Vagina (tissue), 2 donors: Measurements from ENCODE around the gene DMRTC2. TPM values are rescaled to one million over a fixed set of nuclear protein-coding genes. Genes with fewer than 3 reads are reported as not detected.

Experiments
- DNase-seq, 2 donors: peaks; one replicate each; pipeline ENCODE4 v3.0.0-alpha.2; 2017; ENCODE audit errors: extremely low spot score in 2 of 2
- H3K27ac ChIP-seq: fragments of 200-600 bp; sonication (generic); one replicate; pipeline ENCODE4 v1.5.1; 2019
- H3K27me3 ChIP-seq: fragments of 200-600 bp; sonication (generic); one replicate; pipeline ENCODE4 v1.5.1; 2019
- H3K36me3 ChIP-seq, 2 donors: fragments of 200-600 bp; sonication (generic); one replicate each; pipeline ENCODE4 v1.5.1; 2017 to 2019
- H3K4me1 ChIP-seq: fragments of 200-600 bp; sonication (generic); one replicate; pipeline ENCODE4 v1.5.1; 2019
- H3K4me3 ChIP-seq, 2 donors: fragments of 200-600 bp; sonication (generic); 1 replicate in 1 of 2; 2 replicates in 1 of 2; pipeline ENCODE4 v1.5.1; 2016 to 2019
- H3K9me3 ChIP-seq: fragments of 200-600 bp; sonication (generic); one replicate; pipeline ENCODE4 v1.5.1; 2019
- POLR2A ChIP-seq, 2 donors: fragments of 450-650 bp; IDR thresholded peaks; one replicate each; pipeline ENCODE4 v1.6.1; 2017; ENCODE audit warnings: antibody characterized with exemption in 2 of 2, mild to moderate bottlenecking in 2 of 2, moderate library complexity in 2 of 2
- POLR2AphosphoS5 ChIP-seq, 2 donors: sonication (generic); formaldehyde crosslinking; IDR thresholded peaks; one replicate each; pipeline ENCODE4 v1.9.0; 2017; ENCODE audit warnings: antibody characterized with exemption in 2 of 2, mild to moderate bottlenecking in 2 of 2, low read depth in 1 of 2; ENCODE audit not compliant: insufficient read depth in 1 of 2
- intact Hi-C: fragments of 100-400 bp; cut with DNase I; formaldehyde crosslinking; loops from one replicate; pipeline ENCODE4 v1.15.1; 2023
- total RNA-seq: library from RNA; depleted of rRNA; stranded (reverse); fragments of >200 nt; gene quantifications from one replicate; pipeline ENCODE4 v1.2.3, GENCODE V29; 2016
- TF ChIP-seq, protein P1 (sequence below), 3 experiments: fragments of 450-650 bp in 2 of 3; fragments of 200-600 bp in 1 of 3; sonication (generic) in 1 of 3; IDR thresholded peaks; one replicate each; pipeline ENCODE4 v1.5.1; 2017 to 2019; ENCODE audit warnings: antibody characterized with exemption in 3 of 3, mild to moderate bottlenecking in 2 of 3, moderate library complexity in 2 of 3

The DMRTC2 gene
- total RNA-seq, 1 donor from 2014 or later: not detected

DNA sequence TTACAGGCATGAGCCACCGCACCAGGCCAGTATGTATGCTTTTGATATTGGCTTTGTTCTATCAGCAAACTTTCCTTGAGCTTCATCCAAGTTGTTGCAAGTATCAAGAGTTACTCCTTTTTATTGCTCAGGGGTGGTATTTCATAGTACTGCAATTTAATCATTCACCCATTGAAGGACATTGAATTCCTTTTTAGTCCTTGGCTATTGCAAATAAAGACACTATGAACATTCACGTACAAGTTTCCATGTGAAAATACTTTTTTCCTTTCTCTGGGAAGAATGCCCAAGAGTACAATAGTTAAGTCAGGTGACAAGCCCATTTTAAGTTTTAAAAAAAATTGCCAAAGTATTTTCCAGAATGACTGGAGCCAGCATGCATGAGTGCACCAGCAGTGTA, 28.1 kb upstream of the DMRTC2 start:
- H3K9me3 ChIP-seq: no peaks in the 10 kb centered on the region
- H3K36me3 ChIP-seq: no peaks in the 10 kb centered on the region
- DNase-seq: no peak
- no peaks in the 10 kb centered on the region for H3K27me3 ChIP-seq
- H3K27ac ChIP-seq: no peak overlapping the region
- no peak overlapping the region for H3K4me3 ChIP-seq
- H3K4me1 ChIP-seq: no peaks in the 10 kb centered on the region
- intact Hi-C loops: no loop called here
- TF ChIP-seq, protein P1, sequence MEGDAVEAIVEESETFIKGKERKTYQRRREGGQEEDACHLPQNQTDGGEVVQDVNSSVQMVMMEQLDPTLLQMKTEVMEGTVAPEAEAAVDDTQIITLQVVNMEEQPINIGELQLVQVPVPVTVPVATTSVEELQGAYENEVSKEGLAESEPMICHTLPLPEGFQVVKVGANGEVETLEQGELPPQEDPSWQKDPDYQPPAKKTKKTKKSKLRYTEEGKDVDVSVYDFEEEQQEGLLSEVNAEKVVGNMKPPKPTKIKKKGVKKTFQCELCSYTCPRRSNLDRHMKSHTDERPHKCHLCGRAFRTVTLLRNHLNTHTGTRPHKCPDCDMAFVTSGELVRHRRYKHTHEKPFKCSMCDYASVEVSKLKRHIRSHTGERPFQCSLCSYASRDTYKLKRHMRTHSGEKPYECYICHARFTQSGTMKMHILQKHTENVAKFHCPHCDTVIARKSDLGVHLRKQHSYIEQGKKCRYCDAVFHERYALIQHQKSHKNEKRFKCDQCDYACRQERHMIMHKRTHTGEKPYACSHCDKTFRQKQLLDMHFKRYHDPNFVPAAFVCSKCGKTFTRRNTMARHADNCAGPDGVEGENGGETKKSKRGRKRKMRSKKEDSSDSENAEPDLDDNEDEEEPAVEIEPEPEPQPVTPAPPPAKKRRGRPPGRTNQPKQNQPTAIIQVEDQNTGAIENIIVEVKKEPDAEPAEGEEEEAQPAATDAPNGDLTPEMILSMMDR (IDR thresholded peaks at IDR 0.05): no peak
- TF ChIP-seq POLR2AphosphoS5 (IDR thresholded peaks at IDR 0.05; ENCODE audit: insufficient read depth in 1 of 2, low read depth in 1 of 2) (no peak), POLR2A (IDR thresholded peaks at IDR 0.05) (no peak)

DNA sequence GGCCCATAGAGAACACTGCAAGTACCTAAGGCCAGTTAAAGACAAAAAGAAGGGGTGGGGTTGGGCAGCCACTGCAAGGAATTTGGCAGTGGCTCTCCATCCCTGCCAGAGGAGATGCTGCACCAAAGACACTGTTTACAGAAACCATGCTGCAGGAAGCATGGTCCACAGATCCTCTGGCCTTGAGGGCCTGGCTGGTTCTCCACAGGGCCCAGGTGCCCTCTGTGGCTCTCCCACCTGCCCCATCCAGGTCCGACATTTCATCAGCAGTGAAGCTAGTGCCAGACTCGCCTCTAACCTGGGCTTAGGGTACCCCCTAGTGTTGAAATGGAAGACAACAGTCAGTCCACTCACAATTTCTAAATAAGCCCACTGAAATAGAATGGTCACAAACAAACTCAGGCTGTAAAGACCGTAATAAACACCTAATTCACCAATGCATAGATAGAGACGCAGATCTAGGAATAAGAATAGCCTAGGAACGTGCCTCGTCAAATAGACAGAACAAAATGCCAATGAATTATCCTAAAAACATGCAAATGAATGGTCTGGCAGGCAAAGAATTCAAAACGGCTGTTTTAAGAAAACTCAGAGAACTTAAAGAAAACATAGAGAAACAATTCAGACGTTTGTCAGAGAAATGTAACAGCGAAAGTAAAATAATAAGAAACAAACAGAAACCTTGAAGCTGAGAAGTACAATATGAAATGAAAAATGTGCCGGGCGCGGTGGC, 23.7 kb upstream of the DMRTC2 start:
- no peaks in the 10 kb centered on the region for H3K36me3 ChIP-seq
- TF ChIP-seq POLR2A (IDR thresholded peaks at IDR 0.05) (no peak), POLR2AphosphoS5 (IDR thresholded peaks at IDR 0.05; ENCODE audit: insufficient read depth in 1 of 2, low read depth in 1 of 2) (no peak)
- TF ChIP-seq, protein P1 (IDR thresholded peaks at IDR 0.05): peak in 2 of 3 experiments; percentile 9 to 14
- no peak overlapping the region for H3K27ac ChIP-seq
- H3K4me3 ChIP-seq: no peak overlapping the region
- intact Hi-C loops: no loop called here
- no peaks in the 10 kb centered on the region for H3K4me1 ChIP-seq
- no peaks in the 10 kb centered on the region for H3K9me3 ChIP-seq
- no peak for DNase-seq
- no peaks in the 10 kb centered on the region for H3K27me3 ChIP-seq

DNA sequence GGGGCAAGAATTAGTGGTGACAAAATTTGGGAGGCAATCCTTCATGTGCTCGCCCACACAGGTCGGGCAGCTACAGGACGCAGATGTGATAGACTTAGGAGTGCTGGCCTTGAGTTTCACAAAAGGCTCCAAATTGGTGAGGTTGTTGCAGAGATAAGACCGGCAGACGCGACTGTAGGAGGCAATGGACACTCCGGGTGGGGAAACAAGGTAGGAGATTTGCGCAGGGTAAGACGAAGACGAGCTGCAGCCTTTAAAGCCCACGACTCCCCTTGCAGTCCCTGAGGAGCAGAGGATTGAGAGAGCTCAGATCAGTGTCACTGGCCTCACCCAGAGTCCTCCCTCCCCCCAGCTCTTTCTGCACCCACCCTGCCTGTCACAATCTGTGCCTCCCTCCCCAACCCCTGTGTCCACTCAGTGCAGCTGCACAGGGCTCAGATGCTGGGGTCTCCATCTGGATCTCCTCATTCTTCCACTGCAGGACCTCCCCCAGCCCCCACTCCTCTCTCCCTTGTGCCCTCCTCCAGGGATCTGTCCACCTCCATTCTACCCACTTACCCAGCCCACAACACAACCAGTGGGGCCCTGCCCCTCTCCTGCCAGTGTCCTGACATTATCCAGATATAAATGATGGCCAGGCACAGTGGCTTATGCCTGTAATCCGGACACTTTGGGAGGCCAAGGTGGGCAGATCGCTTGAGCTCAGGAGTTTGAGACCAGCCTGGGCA, 6.7 kb upstream of the DMRTC2 start:
- Histone ChIP-seq H3K36me3 (no peaks in the 10 kb centered on the region), H3K4me1 (no peaks in the 10 kb centered on the region), H3K27me3 (no peaks in the 10 kb centered on the region), H3K27ac (no peak overlapping the region), H3K9me3 (no peaks in the 10 kb centered on the region), H3K4me3 (no peak overlapping the region)
- intact Hi-C loops: no loop called here
- TF ChIP-seq, protein P1 (IDR thresholded peaks at IDR 0.05): no peak
- TF ChIP-seq POLR2A (IDR thresholded peaks at IDR 0.05): no peak
- no peak for TF ChIP-seq POLR2AphosphoS5 (IDR thresholded peaks at IDR 0.05; ENCODE audit: insufficient read depth in 1 of 2, low read depth in 1 of 2)
- DNase-seq: no peak

DNA sequence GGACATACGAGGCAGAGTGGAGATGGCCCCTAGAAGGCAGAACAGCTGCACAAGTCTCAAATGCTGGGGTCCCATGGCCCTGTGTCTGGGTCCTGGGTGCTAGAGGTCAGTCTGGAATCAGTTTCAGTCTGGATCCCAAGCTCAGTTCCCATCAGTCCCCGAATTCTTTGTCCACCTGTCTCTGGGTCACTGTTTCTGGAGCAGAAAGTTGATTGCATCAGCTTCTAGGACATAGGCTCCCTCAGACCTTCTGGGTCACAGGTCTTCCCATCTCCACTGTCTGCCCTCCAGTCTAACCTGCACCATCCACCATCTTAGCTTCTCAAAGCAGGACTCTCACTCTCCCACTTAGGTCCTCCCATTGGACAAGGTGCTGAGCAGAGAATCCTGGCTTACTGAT, 5.6 kb upstream of the DMRTC2 start:
- Histone ChIP-seq H3K4me1 (no peaks in the 10 kb centered on the region), H3K27me3 (no peaks in the 10 kb centered on the region), H3K9me3 (no peaks in the 10 kb centered on the region), H3K27ac (no peak overlapping the region), H3K36me3 (no peaks in the 10 kb centered on the region), H3K4me3 (no peak overlapping the region)
- DNase-seq: no peak
- TF ChIP-seq POLR2A (IDR thresholded peaks at IDR 0.05) (no peak), POLR2AphosphoS5 (IDR thresholded peaks at IDR 0.05; ENCODE audit: insufficient read depth in 1 of 2, low read depth in 1 of 2) (no peak)
- TF ChIP-seq, protein P1 (IDR thresholded peaks at IDR 0.05): no peak
- intact Hi-C loops: no loop called here

DNA sequence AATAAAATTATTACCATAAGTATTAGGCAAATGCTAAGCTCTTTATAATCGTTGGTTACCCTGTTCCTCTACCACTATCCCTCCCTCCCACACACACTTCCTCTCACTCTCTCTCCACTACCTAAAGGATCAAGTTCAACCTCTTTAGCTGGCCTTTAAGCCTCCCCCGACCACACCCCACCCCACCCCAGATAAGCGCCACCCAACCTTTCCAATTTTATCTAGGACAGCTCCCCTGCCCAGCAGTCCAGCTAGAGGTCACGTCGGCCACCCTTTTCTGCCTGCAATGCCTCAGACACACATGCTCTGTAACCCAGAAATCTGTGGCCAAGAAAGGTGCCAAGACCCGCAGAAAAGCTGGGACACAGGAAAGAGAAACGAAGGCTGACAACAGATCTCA, 1.5 kb upstream of the DMRTC2 start:
- Histone ChIP-seq H3K9me3 (no peaks in the 10 kb centered on the region), H3K27me3 (no peaks in the 10 kb centered on the region), H3K4me1 (no peaks in the 10 kb centered on the region), H3K36me3 (no peaks in the 10 kb centered on the region), H3K4me3 (no peak overlapping the region), H3K27ac (no peak overlapping the region)
- intact Hi-C loops: no loop called here
- no peak for DNase-seq
- TF ChIP-seq POLR2AphosphoS5 (IDR thresholded peaks at IDR 0.05; ENCODE audit: insufficient read depth in 1 of 2, low read depth in 1 of 2): no peak
- TF ChIP-seq, protein P1 (IDR thresholded peaks at IDR 0.05): no peak
- no peak for TF ChIP-seq POLR2A (IDR thresholded peaks at IDR 0.05)
